Liver (tissue), 9 donors: ENCODE measurements around the gene KRT34. TPM values are rescaled to one million over a fixed set of nuclear protein-coding genes. Genes with fewer than 3 reads are reported as not detected.
A peak's percentile ranks its signal among the peaks of the same experiment; 100 is the strongest.

Source experiments
- DNase-seq: peaks from one replicate; pipeline ENCODE4 v3.0.0-alpha.2; 2017; ENCODE audit warnings: low spot score
- H3K27ac ChIP-seq, 2 donors: one replicate each; pipeline ENCODE4 v1.7.0; 2013; ENCODE audit warnings: inconsistent platforms in 2 of 2, low read length in 2 of 2, control low read depth in 1 of 2, low read depth in 1 of 2, mild to moderate bottlenecking in 1 of 2
- H3K27me3 ChIP-seq, 4 donors: one replicate each; pipeline versions ENCODE4 v1.6.1 to v1.7.0; 2013; ENCODE audit warnings: low read length in 3 of 4, inconsistent platforms in 1 of 4, mild to moderate bottlenecking in 1 of 4, moderate library complexity in 1 of 4; ENCODE audit not compliant: control insufficient read depth in 4 of 4, insufficient read depth in 4 of 4
- H3K36me3 ChIP-seq, 4 donors: one replicate each; pipeline versions ENCODE4 v1.6.1 to v1.7.0; 2013; ENCODE audit warnings: low read length in 3 of 4, mild to moderate bottlenecking in 3 of 4, low read depth in 1 of 4, moderate library complexity in 1 of 4; ENCODE audit not compliant: control insufficient read depth in 4 of 4, insufficient read depth in 3 of 4
- H3K4me1 ChIP-seq, 4 donors: one replicate each; pipeline versions ENCODE4 v1.6.1 to v1.7.0; 2013; ENCODE audit warnings: low read length in 3 of 4, mild to moderate bottlenecking in 3 of 4, moderate library complexity in 1 of 4; ENCODE audit not compliant: control insufficient read depth in 4 of 4, insufficient read depth in 4 of 4
- H3K4me3 ChIP-seq, 3 donors: one replicate each; pipeline versions ENCODE4 v1.6.1 to v1.7.0; 2013; ENCODE audit warnings: low read length in 3 of 3, control low read depth in 1 of 3, low read depth in 1 of 3, mild to moderate bottlenecking in 1 of 3
- H3K9ac ChIP-seq, 2 donors: one replicate each; pipeline ENCODE4 v1.7.0; 2013; ENCODE audit warnings: low read length in 2 of 2, mild to moderate bottlenecking in 2 of 2, moderate library complexity in 2 of 2, control low read depth in 1 of 2, low read depth in 1 of 2
- H3K9me3 ChIP-seq, 4 donors: one replicate each; pipeline versions ENCODE4 v1.6.1 to v1.7.0; 2013; ENCODE audit warnings: low read length in 3 of 4; ENCODE audit not compliant: control insufficient read depth in 4 of 4
- FOXA1 ChIP-seq: IDR thresholded peaks from 2 replicates; pipeline ENCODE4 v1.6.1; 2016; ENCODE audit warnings: antibody characterized with exemption
- FOXA2 ChIP-seq: IDR thresholded peaks from 2 replicates; pipeline ENCODE4 v1.6.1; 2016; ENCODE audit warnings: antibody characterized with exemption
- GABPA ChIP-seq, 2 donors: IDR thresholded peaks in 1 of 2; conservative IDR thresholded peaks in 1 of 2; 2 replicates each; pipeline ENCODE4 v1.6.1; 2016; ENCODE audit warnings: antibody characterized with exemption in 2 of 2, mild to moderate bottlenecking in 1 of 2, moderate library complexity in 1 of 2
- HNF4A ChIP-seq, 2 donors: conservative IDR thresholded peaks; 2 replicates each; pipeline ENCODE4 v1.6.1; 2016; ENCODE audit warnings: antibody characterized with exemption in 2 of 2, mild to moderate bottlenecking in 2 of 2
- JUND ChIP-seq, 2 donors: IDR thresholded peaks; 2 replicates each; pipeline ENCODE4 v1.6.1; 2016; ENCODE audit warnings: antibody characterized with exemption in 2 of 2
- RAD21 ChIP-seq, 2 donors: IDR thresholded peaks; 2 replicates each; pipeline ENCODE4 v1.6.1; 2016; ENCODE audit warnings: antibody characterized with exemption in 2 of 2, mild to moderate bottlenecking in 2 of 2
- SP1 ChIP-seq: IDR thresholded peaks from 2 replicates; pipeline ENCODE4 v1.6.1; 2018; ENCODE audit warnings: antibody characterized with exemption, mild to moderate bottlenecking
- TAF1 ChIP-seq: conservative IDR thresholded peaks from 2 replicates; pipeline ENCODE4 v1.6.1; 2016; ENCODE audit warnings: antibody characterized with exemption, mild to moderate bottlenecking
- YY1 ChIP-seq: IDR thresholded peaks from 2 replicates; pipeline ENCODE4 v1.6.1; 2016; ENCODE audit warnings: antibody characterized with exemption, mild to moderate bottlenecking
- WGBS: extraction: QIAGEN DNeasy Blood & Tissue Kit; methylation state at CpG from one replicate; pipeline ENCODE4 v1.1.7; 2013; 5-methylcytosine and 5-hydroxymethylcytosine counted together
- polyA plus RNA-seq, 2 donors: library from polyadenylated mRNA; stranded (reverse) in 1 of 2; unstranded in 1 of 2; fragments of 200-250 nt in 1 of 2; fragments of >200 nt in 1 of 2; fragmentation: Nextera tagmentation in 1 of 2; extraction: Ambion mirVana in 1 of 2; gene quantifications; one replicate each; pipeline versions ENCODE4 v1.2.1 to v1.2.3, GENCODE V29; 2013 to 2015
- total RNA-seq, 2 donors: library from RNA; depleted of rRNA; stranded (reverse); fragments of >200 nt; gene quantifications; one replicate each; pipeline ENCODE4 v1.2.3, GENCODE V29; 2014
- TF ChIP-seq, protein P1 (sequence below): IDR thresholded peaks from 2 replicates; pipeline ENCODE4 v1.6.1; 2016; ENCODE audit warnings: antibody characterized with exemption
- TF ChIP-seq, protein P2 (sequence below): IDR thresholded peaks from 2 replicates; pipeline ENCODE4 v1.6.1; 2016; ENCODE audit warnings: antibody characterized with exemption
- TF ChIP-seq, protein P3 (sequence below): IDR thresholded peaks from 2 replicates; pipeline ENCODE4 v1.6.1; 2016; ENCODE audit warnings: antibody characterized with exemption, mild to moderate bottlenecking
- donor health status: healthy.
- donor health status: healthy.
- donor health status: healthy.
- donor health status: healthy.
- donor health status: healthy.

The KRT34 gene
- total and polyA plus RNA-seq, 4 donors: not detected

DNA sequence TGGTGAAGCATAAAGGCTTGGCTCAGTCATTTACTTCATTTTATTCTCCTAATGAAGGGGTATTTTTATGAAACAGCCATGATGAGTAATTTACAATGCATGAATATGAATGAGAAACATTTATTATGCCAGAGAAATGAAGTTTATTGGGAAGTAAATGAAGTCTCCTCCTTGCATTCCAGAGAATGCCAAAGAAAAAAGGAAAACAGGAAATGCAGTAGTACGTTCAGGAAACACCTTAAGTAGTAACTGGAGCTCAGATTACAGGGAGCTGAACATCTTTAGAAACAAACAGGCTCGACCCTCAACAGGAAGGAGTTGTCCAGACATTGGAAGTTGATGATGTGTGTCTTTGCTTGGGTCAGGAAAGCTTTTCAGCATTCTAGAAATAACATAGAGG is 4.6 kb downstream of the KRT34 start:
- Histone ChIP-seq H3K9me3 (no peaks in the 10 kb centered on the region), H3K4me1 (no peaks in the 10 kb centered on the region), H3K36me3 (no peaks in the 10 kb centered on the region), H3K4me3 (no peak overlapping the region), H3K27ac (peak overlapping the region in 1 of 2 donors; percentile 25), H3K27me3 (peaks cover 0 to 4% (median 0%) of the 10 kb centered on the region in 4 donors), H3K9ac (no peak overlapping the region)
- no peak for DNase-seq
- 33% methylated on average over 2 of the region's 2 CpGs for WGBS
- TF ChIP-seq, protein P1, sequence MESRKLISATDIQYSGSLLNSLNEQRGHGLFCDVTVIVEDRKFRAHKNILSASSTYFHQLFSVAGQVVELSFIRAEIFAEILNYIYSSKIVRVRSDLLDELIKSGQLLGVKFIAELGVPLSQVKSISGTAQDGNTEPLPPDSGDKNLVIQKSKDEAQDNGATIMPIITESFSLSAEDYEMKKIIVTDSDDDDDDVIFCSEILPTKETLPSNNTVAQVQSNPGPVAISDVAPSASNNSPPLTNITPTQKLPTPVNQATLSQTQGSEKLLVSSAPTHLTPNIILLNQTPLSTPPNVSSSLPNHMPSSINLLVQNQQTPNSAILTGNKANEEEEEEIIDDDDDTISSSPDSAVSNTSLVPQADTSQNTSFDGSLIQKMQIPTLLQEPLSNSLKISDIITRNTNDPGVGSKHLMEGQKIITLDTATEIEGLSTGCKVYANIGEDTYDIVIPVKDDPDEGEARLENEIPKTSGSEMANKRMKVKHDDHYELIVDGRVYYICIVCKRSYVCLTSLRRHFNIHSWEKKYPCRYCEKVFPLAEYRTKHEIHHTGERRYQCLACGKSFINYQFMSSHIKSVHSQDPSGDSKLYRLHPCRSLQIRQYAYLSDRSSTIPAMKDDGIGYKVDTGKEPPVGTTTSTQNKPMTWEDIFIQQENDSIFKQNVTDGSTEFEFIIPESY: no peak
- TF ChIP-seq, protein P2, sequence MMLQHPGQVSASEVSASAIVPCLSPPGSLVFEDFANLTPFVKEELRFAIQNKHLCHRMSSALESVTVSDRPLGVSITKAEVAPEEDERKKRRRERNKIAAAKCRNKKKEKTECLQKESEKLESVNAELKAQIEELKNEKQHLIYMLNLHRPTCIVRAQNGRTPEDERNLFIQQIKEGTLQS: no peak
- TF ChIP-seq HNF4A (conservative IDR thresholded peaks at IDR 0.05): no peak
- TF ChIP-seq, protein P3, sequence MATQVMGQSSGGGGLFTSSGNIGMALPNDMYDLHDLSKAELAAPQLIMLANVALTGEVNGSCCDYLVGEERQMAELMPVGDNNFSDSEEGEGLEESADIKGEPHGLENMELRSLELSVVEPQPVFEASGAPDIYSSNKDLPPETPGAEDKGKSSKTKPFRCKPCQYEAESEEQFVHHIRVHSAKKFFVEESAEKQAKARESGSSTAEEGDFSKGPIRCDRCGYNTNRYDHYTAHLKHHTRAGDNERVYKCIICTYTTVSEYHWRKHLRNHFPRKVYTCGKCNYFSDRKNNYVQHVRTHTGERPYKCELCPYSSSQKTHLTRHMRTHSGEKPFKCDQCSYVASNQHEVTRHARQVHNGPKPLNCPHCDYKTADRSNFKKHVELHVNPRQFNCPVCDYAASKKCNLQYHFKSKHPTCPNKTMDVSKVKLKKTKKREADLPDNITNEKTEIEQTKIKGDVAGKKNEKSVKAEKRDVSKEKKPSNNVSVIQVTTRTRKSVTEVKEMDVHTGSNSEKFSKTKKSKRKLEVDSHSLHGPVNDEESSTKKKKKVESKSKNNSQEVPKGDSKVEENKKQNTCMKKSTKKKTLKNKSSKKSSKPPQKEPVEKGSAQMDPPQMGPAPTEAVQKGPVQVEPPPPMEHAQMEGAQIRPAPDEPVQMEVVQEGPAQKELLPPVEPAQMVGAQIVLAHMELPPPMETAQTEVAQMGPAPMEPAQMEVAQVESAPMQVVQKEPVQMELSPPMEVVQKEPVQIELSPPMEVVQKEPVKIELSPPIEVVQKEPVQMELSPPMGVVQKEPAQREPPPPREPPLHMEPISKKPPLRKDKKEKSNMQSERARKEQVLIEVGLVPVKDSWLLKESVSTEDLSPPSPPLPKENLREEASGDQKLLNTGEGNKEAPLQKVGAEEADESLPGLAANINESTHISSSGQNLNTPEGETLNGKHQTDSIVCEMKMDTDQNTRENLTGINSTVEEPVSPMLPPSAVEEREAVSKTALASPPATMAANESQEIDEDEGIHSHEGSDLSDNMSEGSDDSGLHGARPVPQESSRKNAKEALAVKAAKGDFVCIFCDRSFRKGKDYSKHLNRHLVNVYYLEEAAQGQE: no peak
- TF ChIP-seq SP1: no peak
- no peak for TF ChIP-seq JUND (IDR thresholded peaks at IDR 0.05)

DNA sequence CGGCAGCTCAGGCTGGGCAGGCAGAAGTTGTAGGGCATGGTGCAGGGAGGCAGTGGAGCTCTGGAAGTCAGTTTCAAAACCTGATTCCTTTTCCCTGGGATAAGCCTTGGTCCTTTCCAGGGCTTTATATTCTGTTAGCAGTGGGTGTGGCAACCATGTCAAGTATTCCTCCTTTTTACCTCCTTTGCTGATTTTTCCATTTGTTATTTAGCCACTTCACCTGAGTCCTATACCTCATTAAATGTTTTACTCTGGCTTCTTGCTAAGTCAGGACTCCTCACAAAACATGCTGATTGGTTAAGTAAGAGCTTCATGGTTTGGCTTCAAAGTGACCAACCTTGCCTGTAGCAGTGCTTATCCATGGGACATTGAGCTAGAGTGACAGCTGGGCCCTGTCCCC is 12.4 kb downstream of the KRT34 start, which contains the start of gene KRT33B:
TSS of gene KRT33B (minus strand) at position 101 of the 400 bp plus-strand sequence. CDS start at position 38, 63 bp downstream.
- Histone ChIP-seq H3K9ac (no peak within 1 kb of the TSS), H3K9me3 (no peaks in the 10 kb centered on the region), H3K27me3 (no peaks in the 10 kb centered on the region), H3K4me3 (no peak within 1 kb of the TSS), H3K36me3 (no peaks in the 10 kb centered on the region), H3K27ac (no peak within 1 kb of the TSS), H3K4me1 (no peaks in the 10 kb centered on the region)
- DNase-seq: no peak
- TF ChIP-seq YY1 (no peak), FOXA2 (no peak), RAD21 (IDR thresholded peaks at IDR 0.05) (no peak), TAF1 (no peak), JUND (IDR thresholded peaks at IDR 0.05) (no peak), FOXA1 (no peak), GABPA (IDR thresholded peaks at IDR 0.05 in 1 of 2, conservative IDR thresholded peaks at IDR 0.05 in 1 of 2) (no peak)
- TF ChIP-seq, protein P3: no peak
- TF ChIP-seq, protein P1: no peak
- WGBS: 100% methylated on average over 1 of the region's 1 CpG
